GM19239 (cell line): ENCODE results near the gene USO1.
A peak's percentile ranks its signal among the peaks of the same experiment; 100 is the strongest.

ENCODE experiments used
- DNase-seq: peaks from one replicate; pipeline ENCODE4 v3.0.0; 2011; ENCODE audit warnings: low spot score; ENCODE audit not compliant: insufficient read length
- FAIRE-seq: peaks from 2 replicates; lab custom pipeline; 2011; peaks lifted over from hg19 to GRCh38; lab: Jason Lieb, UNC

USO1 gene

GRCh38 chr4:75831856-75832405 is 107.6 kb downstream of the USO1 start:
- FAIRE-seq: no peak
- no peak for DNase-seq

- FAIRE-seq: no peak
- DNase-seq: no peak
Observed at GRCh38 chr4:75834095-75834771, 109.9 kb downstream of the USO1 start.

GRCh38 chr4:75834772-75835154 is 110.4 kb downstream of the USO1 start:
- DNase-seq (no peak), FAIRE-seq (no peak)

GRCh38 chr4:75841641-75842520 is 117.5 kb downstream of the USO1 start:
- DNase-seq: no peak

GRCh38 chr4:75843596-75843995 is 119.2 kb downstream of the USO1 start:
- FAIRE-seq: no peak
- no peak for DNase-seq

More at GRCh38 chr4:75841641-75842520, 117.5 kb downstream of the USO1 start:
- peak; percentile 45 for FAIRE-seq

GRCh38 chr4:75844151-75844662 is 119.8 kb downstream of the USO1 start:
- no peak for DNase-seq
- FAIRE-seq: no peak

- DNase-seq: no peak
Observed at GRCh38 chr4:75845992-75846391, 121.6 kb downstream of the USO1 start.

GRCh38 chr4:75848171-75848760 is 123.9 kb downstream of the USO1 start:
- FAIRE-seq (peak; percentile 80), DNase-seq (peak; percentile 35)

More at GRCh38 chr4:75845992-75846391, 121.6 kb downstream of the USO1 start:
- no peak for FAIRE-seq

GRCh38 chr4:75848891-75849290 is 124.5 kb downstream of the USO1 start:
- DNase-seq: no peak
- peak; percentile 23 for FAIRE-seq

GRCh38 chr4:75849461-75849860 is 125.1 kb downstream of the USO1 start:
- DNase-seq: no peak
- no peak for FAIRE-seq

- FAIRE-seq: no peak
- DNase-seq: no peak
Observed at GRCh38 chr4:75858721-75859120, 134.3 kb downstream of the USO1 start.

GRCh38 chr4:75860606-75861005 is 136.2 kb downstream of the USO1 start:
- no peak for DNase-seq
- no peak for FAIRE-seq
